T-helper 2 cell treated with Interferon-gamma antibody and Interleukin-4, amounts not matched to agents 5 μg/mL and 100 μg/mL, for 36 hours (primary cell): ENCODE data around the gene IL15RA.
A peak's percentile ranks its signal among the peaks of the same experiment; 100 is the strongest.
"Not testable (repeated sequence)": the region's sequence is repeated elsewhere in the genome, so short reads cannot be mapped to it uniquely, and the experiment has no call there.

Experiments used
- DNase-seq: peaks from one replicate; pipeline ENCODE4 v3.0.0; 2021; ENCODE audit warnings: low spot score
- H3K27ac Mint-ChIP-seq: one replicate; pipeline ENCODE4 v1.8.0; 2021; ENCODE audit warnings: mild to moderate bottlenecking, mixed read lengths
- H3K27me3 Mint-ChIP-seq: one replicate; pipeline ENCODE4 v1.8.0; 2021; ENCODE audit warnings: low read depth, mixed read lengths
- H3K36me3 Mint-ChIP-seq: one replicate; pipeline ENCODE4 v1.8.0; 2021; ENCODE audit warnings: low read depth, mixed read lengths
- H3K4me1 Mint-ChIP-seq: one replicate; pipeline ENCODE4 v1.8.0; 2021; ENCODE audit warnings: low read depth, mixed read lengths
- H3K4me3 Mint-ChIP-seq: one replicate; pipeline ENCODE4 v1.8.0; 2022; ENCODE audit warnings: mild to moderate bottlenecking, moderate library complexity, mixed read lengths
- H3K9me3 Mint-ChIP-seq: one replicate; pipeline ENCODE4 v1.8.0; 2021; ENCODE audit warnings: mixed read lengths

The IL15RA gene

DNA sequence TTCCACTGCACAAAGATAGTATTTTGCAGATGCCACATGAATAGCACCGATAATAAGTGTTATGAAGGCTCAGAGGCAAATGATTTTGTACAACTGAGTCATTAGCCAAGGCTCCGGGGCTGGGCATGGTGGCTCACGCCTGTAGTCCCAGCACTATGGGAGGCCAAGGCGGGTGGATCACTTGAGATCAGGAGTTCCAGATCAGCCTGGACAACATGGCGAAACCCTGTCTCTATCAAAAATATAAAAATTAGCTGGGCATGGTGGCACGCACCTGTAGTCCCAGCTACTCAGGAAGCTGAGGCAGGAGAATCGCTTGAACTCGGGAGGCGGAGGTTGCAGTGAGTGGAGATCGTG is 30.9 kb downstream of the IL15RA start:
- H3K4me3 Mint-ChIP-seq = peak overlapping the region; percentile 54
- DNase-seq, H3K4me1 Mint-ChIP-seq, H3K36me3 Mint-ChIP-seq, H3K27ac Mint-ChIP-seq, H3K9me3 Mint-ChIP-seq, H3K27me3 Mint-ChIP-seq: not testable (repeated sequence)

DNA sequence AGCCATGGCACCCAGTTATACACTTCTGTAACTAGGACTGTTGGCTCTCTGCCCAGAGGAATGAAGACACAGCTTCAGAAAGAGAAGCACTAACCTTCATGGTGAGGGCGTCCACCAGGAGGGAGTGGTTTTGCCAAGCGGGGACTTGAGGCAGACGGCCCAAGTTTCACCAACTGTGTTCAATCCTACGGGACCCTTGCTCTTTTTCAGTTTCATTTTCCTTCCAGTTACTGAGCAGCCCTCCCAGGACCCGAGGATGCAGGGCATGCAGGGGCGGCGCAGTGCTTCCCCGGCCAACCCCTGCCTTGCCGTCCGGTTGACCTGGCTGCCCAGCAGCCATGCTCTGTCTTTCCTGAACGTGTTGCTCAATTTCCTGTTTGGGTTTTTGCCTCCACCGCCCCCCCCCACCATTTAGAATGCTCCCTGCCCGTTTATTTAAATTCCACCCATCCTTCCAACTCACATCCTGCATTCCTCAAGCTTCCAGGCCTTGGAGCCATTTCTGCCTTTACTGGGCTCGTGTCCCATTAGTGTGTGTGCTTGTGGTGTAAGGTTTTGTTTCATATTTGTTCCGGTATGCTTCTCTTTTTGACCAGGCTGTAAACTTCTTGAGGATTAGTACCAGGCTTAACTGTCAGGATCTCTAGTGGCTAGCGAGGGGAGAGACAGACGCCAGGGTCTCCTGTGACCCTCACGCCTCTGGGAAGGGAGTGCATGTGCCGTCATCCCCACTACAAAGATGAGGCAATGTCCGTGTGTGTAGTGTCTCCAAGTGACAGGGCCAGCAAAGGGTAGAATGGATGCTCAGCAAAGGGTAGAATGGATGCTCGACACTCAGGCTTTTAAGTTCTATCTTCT is 31.6 kb downstream of the IL15RA start:
- DNase-seq = no peak
- Mint-ChIP-seq H3K27me3 (no peaks in the 10 kb centered on the region), H3K27ac (peak overlapping the region; percentile 46), H3K9me3 (no peaks in the 10 kb centered on the region), H3K36me3 (peaks cover 2% of the 10 kb centered on the region), H3K4me3 (peak overlapping the region; percentile 54), H3K4me1 (peaks cover 6% of the 10 kb centered on the region)

DNA sequence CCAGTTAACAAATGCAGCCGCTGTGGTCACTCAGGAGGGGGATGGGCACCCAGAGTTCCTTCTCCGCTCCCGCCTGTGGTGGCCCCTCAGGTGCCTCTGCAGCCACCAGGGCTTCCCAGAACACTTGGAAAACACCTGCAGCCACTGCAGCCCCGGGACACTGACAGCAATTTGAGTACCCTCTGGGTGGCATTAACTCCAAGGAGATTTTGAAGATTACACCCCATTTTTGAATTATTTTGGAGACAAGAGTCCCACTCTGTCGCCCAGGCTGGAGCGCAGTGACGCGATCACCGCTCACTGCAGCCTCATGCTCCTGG is 32.2 kb downstream of the IL15RA start:
- Mint-ChIP-seq H3K4me1 (peaks cover 6% of the 10 kb centered on the region), H3K27me3 (no peaks in the 10 kb centered on the region), H3K36me3 (peaks cover 2% of the 10 kb centered on the region), H3K9me3 (no peaks in the 10 kb centered on the region), H3K4me3 (no peak overlapping the region), H3K27ac (no peak overlapping the region)
- DNase-seq = no peak

DNA sequence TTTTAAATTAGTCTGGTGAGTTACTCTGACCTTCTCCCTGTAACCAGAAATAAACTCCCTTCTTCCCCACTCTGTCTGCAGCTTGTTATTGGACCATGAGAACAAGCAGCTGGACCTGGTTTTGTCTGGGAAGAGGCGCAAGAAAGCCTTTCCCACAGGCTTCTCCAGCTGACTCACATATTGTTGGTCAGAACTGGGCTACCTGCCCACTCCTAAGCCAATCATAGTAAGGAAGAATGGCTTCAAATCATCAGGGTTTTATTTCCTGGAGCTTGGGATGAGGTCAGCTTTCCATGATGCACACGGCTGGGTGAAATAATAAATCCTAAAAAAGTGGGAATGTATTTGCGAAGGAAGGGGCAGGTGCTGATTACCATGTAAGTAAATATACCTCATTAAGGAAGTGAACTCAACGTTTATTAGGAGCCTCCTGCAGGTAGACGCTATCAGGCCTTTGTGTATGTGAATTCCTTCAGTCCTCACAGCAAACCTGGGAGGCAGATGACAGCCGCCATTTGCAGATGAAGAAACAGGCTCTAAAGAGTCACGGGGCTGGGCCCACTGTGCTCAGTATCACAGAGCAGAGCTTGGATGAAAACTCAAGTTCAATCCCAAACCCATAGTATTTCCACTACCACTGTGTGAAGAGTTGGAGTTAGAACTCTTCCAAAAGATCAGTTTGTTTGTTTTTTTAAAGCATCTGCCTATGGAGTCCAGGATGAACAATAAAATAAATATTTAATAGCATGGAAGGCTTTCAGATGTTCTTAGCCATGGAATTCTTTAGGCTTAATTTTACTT is 32.8 kb downstream of the IL15RA start:
- H3K27me3 Mint-ChIP-seq = no peaks in the 10 kb centered on the region
- no peak for DNase-seq
- H3K9me3 Mint-ChIP-seq = no peaks in the 10 kb centered on the region
- peaks cover 6% of the 10 kb centered on the region for H3K4me1 Mint-ChIP-seq
- H3K4me3 Mint-ChIP-seq = no peak overlapping the region
- no peak overlapping the region for H3K27ac Mint-ChIP-seq
- H3K36me3 Mint-ChIP-seq = peaks cover 2% of the 10 kb centered on the region

DNA sequence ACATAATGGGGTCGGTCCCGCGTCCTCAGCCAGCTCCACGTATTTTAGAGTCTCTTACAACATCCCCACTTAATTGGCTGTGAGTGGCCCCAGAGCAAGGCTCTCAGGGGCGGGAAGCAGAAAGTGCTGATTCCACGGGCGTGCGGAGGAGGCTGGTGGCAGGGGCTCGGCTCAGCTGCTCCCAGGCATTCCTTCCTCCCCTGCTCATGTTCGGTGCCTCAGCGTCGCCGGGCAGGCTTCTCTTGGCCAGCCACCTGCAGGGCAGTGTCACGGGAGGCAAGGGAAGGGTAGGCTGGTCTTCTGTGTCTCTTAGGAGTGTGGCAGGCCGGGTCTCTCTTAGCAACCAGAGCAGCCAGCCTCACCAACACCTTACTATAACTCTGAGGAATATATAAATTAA is 33.8 kb downstream of the IL15RA start:
- Mint-ChIP-seq H3K4me3 (no peak overlapping the region), H3K9me3 (no peaks in the 10 kb centered on the region), H3K27me3 (no peaks in the 10 kb centered on the region), H3K27ac (no peak overlapping the region), H3K4me1 (peaks cover 6% of the 10 kb centered on the region), H3K36me3 (peaks cover 4% of the 10 kb centered on the region)
- DNase-seq = no peak

DNA sequence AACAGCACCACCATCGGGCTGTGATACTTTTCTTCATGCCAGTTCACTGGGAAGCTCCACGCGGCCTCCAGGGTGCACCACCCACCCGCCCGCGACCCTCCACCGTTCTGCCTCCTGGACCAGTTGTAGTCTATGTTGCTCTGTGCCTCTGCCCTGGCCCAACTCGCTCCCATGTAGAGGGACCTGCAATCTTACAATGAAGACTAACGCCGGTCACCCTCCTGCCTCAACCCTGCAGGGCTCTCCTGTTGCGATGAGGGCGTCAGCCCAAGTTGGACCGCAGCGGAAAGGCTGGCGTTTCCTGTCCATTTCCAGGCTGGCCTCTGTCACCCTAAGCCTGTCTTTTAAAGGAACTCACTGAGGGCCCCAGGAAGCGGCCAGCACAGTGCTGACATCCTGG is 34.9 kb downstream of the IL15RA start:
- peaks cover 10% of the 10 kb centered on the region for H3K36me3 Mint-ChIP-seq
- H3K4me3 Mint-ChIP-seq = no peak overlapping the region
- H3K9me3 Mint-ChIP-seq = no peaks in the 10 kb centered on the region
- no peaks in the 10 kb centered on the region for H3K27me3 Mint-ChIP-seq
- DNase-seq = no peak
- peaks cover 6% of the 10 kb centered on the region for H3K4me1 Mint-ChIP-seq
- no peak overlapping the region for H3K27ac Mint-ChIP-seq

DNA sequence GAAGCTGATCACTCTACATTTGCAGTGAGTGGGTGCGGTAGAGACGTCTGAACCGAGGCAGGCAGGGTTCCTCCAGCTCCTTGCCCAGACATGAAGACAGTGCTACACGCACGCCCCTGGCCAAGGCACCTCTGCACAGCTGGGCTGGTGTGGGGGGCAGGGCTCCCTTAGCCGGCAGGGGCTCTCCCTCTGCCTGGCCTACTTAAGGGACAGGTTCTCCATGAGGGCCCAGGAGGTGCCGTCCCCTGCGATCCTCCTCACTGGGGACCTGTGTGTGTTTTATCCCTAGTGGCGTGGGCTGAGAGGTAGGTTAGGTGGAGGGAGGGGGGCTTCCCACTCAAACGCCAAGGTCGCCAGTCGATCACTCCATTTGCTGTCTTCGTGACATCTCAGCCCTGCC is 35.3 kb downstream of the IL15RA start:
- Mint-ChIP-seq H3K9me3 (no peaks in the 10 kb centered on the region), H3K27me3 (no peaks in the 10 kb centered on the region), H3K4me3 (no peak overlapping the region)

DNA sequence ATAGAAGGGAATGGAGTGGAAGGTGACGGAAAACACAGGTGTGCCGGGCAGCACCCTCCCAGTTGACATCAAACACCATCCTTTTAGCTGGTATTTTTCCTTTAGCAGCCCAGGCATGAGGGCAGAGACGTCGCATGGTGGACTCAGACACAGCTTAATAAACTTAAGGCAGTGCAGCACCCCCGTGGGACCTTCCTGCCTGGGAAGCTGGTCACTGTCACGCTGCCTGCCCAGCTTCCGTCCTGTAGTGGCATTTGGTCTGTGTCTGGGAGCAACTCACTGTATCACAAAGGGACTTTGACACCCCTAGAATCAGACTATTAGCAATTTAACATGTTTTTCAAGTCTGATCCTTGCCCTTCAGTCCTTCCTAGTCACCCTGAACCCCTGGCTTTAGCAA is 35.8 kb downstream of the IL15RA start:
- H3K4me1 Mint-ChIP-seq = peaks cover 6% of the 10 kb centered on the region
- H3K36me3 Mint-ChIP-seq = peaks cover 12% of the 10 kb centered on the region

More for the DNA sequence above, 35.3 kb downstream of the IL15RA start:
- no peak overlapping the region for H3K27ac Mint-ChIP-seq
- peaks cover 6% of the 10 kb centered on the region for H3K4me1 Mint-ChIP-seq
- no peak for DNase-seq
- H3K36me3 Mint-ChIP-seq = peaks cover 10% of the 10 kb centered on the region

DNA sequence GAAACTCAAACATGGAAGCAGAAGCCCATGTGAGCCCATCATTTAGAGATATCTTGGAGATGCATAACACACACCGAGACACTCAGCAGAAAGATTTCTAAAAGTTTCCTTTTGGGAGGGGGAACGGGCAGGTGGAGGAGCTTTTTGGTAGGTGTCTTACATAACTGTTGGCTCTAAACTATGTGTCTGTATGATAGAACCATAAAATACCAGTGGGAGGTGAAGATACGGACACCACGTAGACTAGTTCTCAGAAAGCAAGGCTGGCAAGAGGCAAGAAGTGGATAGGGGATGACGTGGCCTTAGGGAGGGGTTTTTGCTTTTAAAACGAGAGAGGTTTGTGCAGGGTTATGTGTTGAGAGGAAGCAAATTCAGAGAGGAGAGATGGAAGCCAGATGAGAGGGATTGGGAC is 36.5 kb downstream of the IL15RA start:
- H3K36me3 Mint-ChIP-seq = peaks cover 16% of the 10 kb centered on the region

More for the DNA sequence above, 35.8 kb downstream of the IL15RA start:
- Mint-ChIP-seq H3K27ac (no peak overlapping the region), H3K27me3 (no peaks in the 10 kb centered on the region), H3K9me3 (no peaks in the 10 kb centered on the region), H3K4me3 (no peak overlapping the region)
- no peak for DNase-seq

DNA sequence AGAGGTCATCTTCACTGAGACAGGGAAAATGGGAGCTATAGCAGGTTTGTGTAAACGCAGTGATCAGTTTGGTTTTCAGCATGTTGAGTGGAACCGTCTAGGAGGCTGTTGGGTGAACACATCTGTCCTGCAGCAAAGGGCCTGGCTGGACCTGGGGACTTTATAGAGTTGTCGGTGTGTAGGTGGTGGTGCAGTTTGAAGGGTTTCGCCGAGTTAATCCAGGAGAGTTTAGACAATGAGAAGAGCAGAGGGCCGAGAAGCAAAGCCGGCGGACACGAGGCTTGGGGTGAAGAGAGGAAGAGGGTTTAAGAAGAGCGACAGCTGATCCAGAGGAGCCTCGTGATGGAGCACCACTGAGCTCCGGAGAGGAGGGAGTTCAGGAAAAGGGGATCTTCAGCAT is 39.1 kb downstream of the IL15RA start:
- DNase-seq = no peak
- Mint-ChIP-seq H3K9me3 (no peaks in the 10 kb centered on the region), H3K4me3 (no peak overlapping the region), H3K27me3 (no peaks in the 10 kb centered on the region), H3K27ac (no peak overlapping the region), H3K4me1 (no peaks in the 10 kb centered on the region), H3K36me3 (peaks cover 18% of the 10 kb centered on the region)

More for the DNA sequence above, 36.5 kb downstream of the IL15RA start:
- H3K27ac Mint-ChIP-seq = no peak overlapping the region
- no peaks in the 10 kb centered on the region for H3K9me3 Mint-ChIP-seq
- H3K4me1 Mint-ChIP-seq = peaks cover 3% of the 10 kb centered on the region
- H3K27me3 Mint-ChIP-seq = no peaks in the 10 kb centered on the region
- no peak for DNase-seq
- H3K4me3 Mint-ChIP-seq = no peak overlapping the region

DNA sequence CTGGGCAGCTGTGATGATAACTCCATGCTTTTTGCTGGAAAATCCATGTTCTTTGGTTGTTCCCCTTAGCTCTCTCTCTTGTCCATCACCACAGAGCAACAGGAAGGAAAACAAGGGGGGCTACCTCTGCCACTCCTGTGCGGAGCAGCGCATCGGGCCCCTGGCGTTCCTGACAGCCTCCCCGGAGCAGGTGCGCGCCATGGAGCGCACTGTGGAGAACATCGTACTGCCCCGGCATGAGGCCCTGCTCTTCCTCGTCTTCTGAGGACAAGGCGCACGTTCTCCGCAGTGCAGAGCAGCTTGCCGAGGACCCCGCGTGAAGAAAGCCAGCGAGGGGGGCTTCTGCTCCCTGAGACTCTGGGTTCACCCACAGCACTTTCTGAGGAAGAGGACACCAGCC is 40.3 kb downstream of the IL15RA start:
- no peak overlapping the region for H3K27ac Mint-ChIP-seq
- H3K36me3 Mint-ChIP-seq = peaks cover 24% of the 10 kb centered on the region
- H3K9me3 Mint-ChIP-seq = no peaks in the 10 kb centered on the region

DNA sequence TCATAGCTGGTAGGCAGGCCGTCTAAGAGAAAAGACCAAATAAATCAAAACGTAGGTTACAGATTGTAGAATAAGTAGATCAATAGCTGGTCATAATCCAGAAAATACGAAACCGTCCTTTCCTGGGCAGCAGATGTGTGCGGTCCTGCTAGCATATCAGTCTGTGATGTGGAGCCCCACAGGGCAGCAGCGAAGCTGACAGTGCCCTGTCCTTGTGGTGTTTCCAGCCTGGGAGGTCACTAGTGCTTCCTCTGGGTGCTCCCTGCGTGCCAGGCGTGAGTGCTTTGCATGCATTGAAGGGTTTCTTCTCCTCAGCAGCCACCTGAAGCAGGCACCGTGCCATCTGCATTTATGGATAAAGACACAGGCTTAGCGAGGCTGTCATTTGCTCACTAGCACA is 41.7 kb downstream of the IL15RA start:
- no peaks in the 10 kb centered on the region for H3K4me1 Mint-ChIP-seq
- no peak for DNase-seq
- H3K27ac Mint-ChIP-seq = no peak overlapping the region
- H3K4me3 Mint-ChIP-seq = no peak overlapping the region
- H3K36me3 Mint-ChIP-seq = peaks cover 24% of the 10 kb centered on the region
- no peaks in the 10 kb centered on the region for H3K9me3 Mint-ChIP-seq
- H3K27me3 Mint-ChIP-seq = no peaks in the 10 kb centered on the region

More for the DNA sequence above, 40.3 kb downstream of the IL15RA start:
- Mint-ChIP-seq H3K4me1 (no peaks in the 10 kb centered on the region), H3K27me3 (no peaks in the 10 kb centered on the region), H3K4me3 (no peak overlapping the region)
- DNase-seq = no peak

DNA sequence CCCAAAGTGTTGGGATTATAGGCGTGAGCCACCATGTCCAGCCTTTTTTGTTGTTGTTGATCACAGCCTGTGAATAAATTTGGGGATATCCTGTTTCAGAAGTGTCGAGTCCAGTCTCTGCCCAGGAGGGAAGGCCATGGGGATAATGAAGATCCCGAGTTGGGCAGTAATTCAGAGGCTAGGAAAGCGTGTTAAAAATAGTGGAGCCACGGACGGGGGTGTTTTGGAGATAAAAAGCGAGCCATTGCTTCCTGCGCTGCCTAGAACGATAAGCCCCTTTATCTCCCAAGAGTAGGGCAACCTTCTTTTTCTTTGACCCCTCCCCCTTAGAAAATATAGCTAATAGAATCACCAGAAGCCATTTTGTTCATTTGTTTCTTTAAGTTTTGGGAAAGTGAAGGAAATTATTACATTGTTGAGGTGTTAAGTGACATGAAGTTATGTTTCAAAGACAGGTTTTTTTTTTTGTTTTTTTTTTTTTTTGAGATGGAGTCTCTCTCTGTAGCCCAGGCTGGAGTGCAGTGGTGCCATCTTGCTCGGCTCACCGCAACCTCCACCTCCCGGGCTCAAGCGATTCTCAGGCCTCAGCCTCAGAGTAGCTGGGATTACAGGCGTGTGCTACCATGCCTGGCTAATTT is 43.3 kb downstream of the IL15RA start:
- Mint-ChIP-seq H3K9me3 (no peaks in the 10 kb centered on the region), H3K27me3 (no peaks in the 10 kb centered on the region), H3K4me1 (no peaks in the 10 kb centered on the region), H3K27ac (no peak overlapping the region), H3K36me3 (peaks cover 27% of the 10 kb centered on the region), H3K4me3 (no peak overlapping the region)
- DNase-seq = no peak

DNA sequence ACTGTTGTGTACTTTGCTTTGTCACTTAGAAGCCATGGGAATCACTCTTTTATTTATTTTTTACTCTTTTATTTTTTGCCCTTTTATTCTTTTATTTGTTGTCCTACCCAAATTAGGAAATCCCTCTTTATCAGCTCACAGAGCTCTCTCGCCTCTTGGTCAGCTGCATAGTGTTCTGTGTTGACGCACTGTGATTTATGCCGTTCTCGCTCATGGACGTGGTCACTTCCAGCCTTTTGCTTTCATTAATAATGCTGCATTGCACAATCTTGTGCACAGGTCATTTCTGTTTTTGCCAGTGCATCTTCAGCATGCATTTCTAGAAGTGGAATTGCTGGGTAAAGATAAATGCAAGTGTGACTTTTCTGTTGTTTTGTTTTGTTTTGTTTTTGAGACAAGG is 45.0 kb downstream of the IL15RA start:
- Mint-ChIP-seq H3K4me3 (no peak overlapping the region), H3K36me3 (peaks cover 25% of the 10 kb centered on the region), H3K27me3 (no peaks in the 10 kb centered on the region), H3K4me1 (no peaks in the 10 kb centered on the region), H3K27ac (no peak overlapping the region), H3K9me3 (no peaks in the 10 kb centered on the region)
- no peak for DNase-seq
